Smooth muscle cell (in vitro differentiated cells): Measurements from ENCODE around the gene FABP3. TPM values are rescaled to one million over a fixed set of nuclear protein-coding genes. Genes with fewer than 3 reads are reported as not detected.

Experiments used
- DNase-seq: peaks from one replicate; lab custom pipeline; 2025; ENCODE audit not compliant: unreplicated experiment; lab: John Stamatoyannopoulos, UW
- H2AFZ ChIP-seq: fragments of 200-600 bp; sonication (generic); 2 replicates; pipeline ENCODE4 v1.6.0; 2016; ENCODE audit warnings: antibody characterized with exemption, low read depth, mild to moderate bottlenecking
- H3F3A ChIP-seq: fragments of 200-600 bp; sonication (generic); 2 replicates; pipeline ENCODE4 v1.6.0; 2017; ENCODE audit warnings: antibody characterized with exemption, low read depth
- H3K27ac ChIP-seq: fragments of 200-600 bp; sonication (generic); 2 replicates; pipeline ENCODE4 v1.5.1; 2016; ENCODE audit warnings: low read depth, mild to moderate bottlenecking
- H3K27me3 ChIP-seq: fragments of 200-600 bp; sonication (generic); 2 replicates; pipeline ENCODE4 v1.6.1; 2016; ENCODE audit warnings: low read depth, mild to moderate bottlenecking
- H3K36me3 ChIP-seq: fragments of 200-600 bp; sonication (generic); 2 replicates; pipeline ENCODE4 v1.5.1; 2016; ENCODE audit warnings: low read depth
- H3K4me1 ChIP-seq: fragments of 200-600 bp; sonication (generic); 2 replicates; pipeline ENCODE4 v1.5.1; 2016; ENCODE audit warnings: low read depth
- H3K4me2 ChIP-seq: fragments of 200-600 bp; sonication (generic); 2 replicates; pipeline ENCODE4 v1.6.0; 2016; ENCODE audit warnings: mild to moderate bottlenecking
- H3K4me3 ChIP-seq: fragments of 200-600 bp; sonication (generic); 2 replicates; pipeline ENCODE4 v1.5.1; 2016; ENCODE audit warnings: mild to moderate bottlenecking
- H3K79me2 ChIP-seq: fragments of 200-600 bp; sonication (generic); 2 replicates; pipeline ENCODE4 v1.6.0; 2016; ENCODE audit warnings: low read depth, mild to moderate bottlenecking
- H3K9ac ChIP-seq: fragments of 200-600 bp; sonication (generic); 2 replicates; pipeline ENCODE4 v1.6.0; 2016; ENCODE audit warnings: low read depth
- H3K9me3 ChIP-seq: fragments of 200-600 bp; sonication (generic); replicated peaks from 2 replicates; pipeline ENCODE4 v1.5.1; 2016; ENCODE audit warnings: low read depth
- H4K20me1 ChIP-seq: fragments of 200-600 bp; sonication (generic); 2 replicates; pipeline ENCODE4 v1.6.0; 2016; ENCODE audit warnings: low read depth
- WGBS: methylation state at CpG from one replicate; pipeline ENCODE4 v1.1.7; 2016; ENCODE audit warnings: low lambda C conversion rate; 5-methylcytosine and 5-hydroxymethylcytosine counted together
- polyA plus RNA-seq: library from polyadenylated mRNA; unstranded; fragments of >200 nt; fragmentation: Nextera tagmentation; extraction: Ambion mirVana; gene quantifications from 2 replicates; pipeline ENCODE4 v1.2.1, GENCODE V29; 2016
- total RNA-seq: library from RNA; depleted of rRNA; stranded (reverse); fragments of >200 nt; gene quantifications from 2 replicates; pipeline ENCODE4 v1.2.3, GENCODE V29; 2014
- TF ChIP-seq, protein P1 (sequence below): fragments of 200-600 bp; sonication (generic); IDR thresholded peaks from 2 replicates; pipeline ENCODE4 v1.5.1; 2017; ENCODE audit warnings: borderline replicate concordance, mild to moderate bottlenecking, antibody characterized with exemption; ENCODE audit not compliant: insufficient read depth, poor library complexity, severe bottlenecking

Gene FABP3
- 2.5 and 10.1 TPM in 2 replicates for total RNA-seq
- 6.9 and 7.4 TPM in 2 replicates for polyA plus RNA-seq

GRCh38 chr1:31373056-31373896 is at the start of gene FABP3:
TSS of gene FABP3 (minus strand) at chr1:31373076. CDS start at chr1:31373014, 62 bp downstream.
- H3K4me2 ChIP-seq: peak within 1 kb of the TSS; percentile 87
- H3F3A ChIP-seq: peaks cover 9% of the 10 kb centered on the region
- peak within 1 kb of the TSS; percentile 76 for H3K9ac ChIP-seq
- peak within 1 kb of the TSS; percentile 20 for H2AFZ ChIP-seq
- TF ChIP-seq, protein P1, sequence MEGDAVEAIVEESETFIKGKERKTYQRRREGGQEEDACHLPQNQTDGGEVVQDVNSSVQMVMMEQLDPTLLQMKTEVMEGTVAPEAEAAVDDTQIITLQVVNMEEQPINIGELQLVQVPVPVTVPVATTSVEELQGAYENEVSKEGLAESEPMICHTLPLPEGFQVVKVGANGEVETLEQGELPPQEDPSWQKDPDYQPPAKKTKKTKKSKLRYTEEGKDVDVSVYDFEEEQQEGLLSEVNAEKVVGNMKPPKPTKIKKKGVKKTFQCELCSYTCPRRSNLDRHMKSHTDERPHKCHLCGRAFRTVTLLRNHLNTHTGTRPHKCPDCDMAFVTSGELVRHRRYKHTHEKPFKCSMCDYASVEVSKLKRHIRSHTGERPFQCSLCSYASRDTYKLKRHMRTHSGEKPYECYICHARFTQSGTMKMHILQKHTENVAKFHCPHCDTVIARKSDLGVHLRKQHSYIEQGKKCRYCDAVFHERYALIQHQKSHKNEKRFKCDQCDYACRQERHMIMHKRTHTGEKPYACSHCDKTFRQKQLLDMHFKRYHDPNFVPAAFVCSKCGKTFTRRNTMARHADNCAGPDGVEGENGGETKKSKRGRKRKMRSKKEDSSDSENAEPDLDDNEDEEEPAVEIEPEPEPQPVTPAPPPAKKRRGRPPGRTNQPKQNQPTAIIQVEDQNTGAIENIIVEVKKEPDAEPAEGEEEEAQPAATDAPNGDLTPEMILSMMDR: no peak
- peaks cover 14% of the 10 kb centered on the region for H3K4me1 ChIP-seq
- H3K9me3 ChIP-seq: no peaks in the 10 kb centered on the region
- no peaks in the 10 kb centered on the region for H3K36me3 ChIP-seq
- H4K20me1 ChIP-seq: no peaks in the 10 kb centered on the region
- no peaks in the 10 kb centered on the region for H3K79me2 ChIP-seq
- H3K4me3 ChIP-seq: peak within 1 kb of the TSS; percentile 58
- H3K27me3 ChIP-seq: no peaks in the 10 kb centered on the region
- peak within 1 kb of the TSS; percentile 76 for H3K27ac ChIP-seq
- under 1% methylated on average over 40 of the region's 44 CpGs for WGBS
- peak; percentile 75 for DNase-seq

DNA sequence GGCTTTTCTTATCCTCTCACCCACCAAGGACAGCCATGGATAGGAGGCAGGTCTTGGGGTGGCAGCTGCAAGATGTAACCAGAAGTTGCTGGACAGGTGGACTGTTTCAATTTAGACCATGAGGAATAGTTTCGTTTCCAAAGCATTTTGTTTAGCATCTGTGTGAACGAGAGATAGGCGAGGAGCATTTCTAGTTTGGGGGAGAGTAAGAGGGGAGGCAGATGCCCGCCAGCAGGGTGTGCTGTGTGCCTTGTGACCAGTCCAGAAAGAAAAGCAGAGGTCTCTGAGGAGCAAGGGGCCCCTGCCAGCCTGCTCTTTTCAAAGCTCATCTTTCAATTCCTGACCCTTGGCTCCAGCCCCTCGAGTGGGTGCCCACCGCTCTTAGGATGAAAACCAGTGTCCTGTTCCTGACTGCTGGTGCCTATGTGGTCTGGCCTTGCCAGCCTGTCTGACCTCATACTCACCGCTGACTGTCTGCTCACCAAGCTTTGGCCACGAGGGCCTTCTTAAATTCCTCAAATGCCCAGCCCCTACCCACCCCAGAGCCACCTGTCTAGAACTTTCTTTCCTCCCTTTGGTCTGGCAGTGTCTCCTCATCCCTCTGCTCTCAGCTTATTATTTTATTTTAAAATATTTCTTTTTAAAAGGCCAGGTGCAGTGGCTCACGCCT is 48.6 kb upstream of the FABP3 start:
- Histone ChIP-seq H3K36me3 (no peaks in the 10 kb centered on the region), H3K79me2 (no peaks in the 10 kb centered on the region), H3K4me2 (no peak overlapping the region), H3K9ac (no peak overlapping the region), H3K4me1 (peaks cover 4% of the 10 kb centered on the region), H3K27me3 (no peaks in the 10 kb centered on the region), H2AFZ (no peak overlapping the region), H4K20me1 (peaks cover 35% of the 10 kb centered on the region), H3K27ac (peak overlapping the region; percentile 61), H3K9me3 (no peaks in the 10 kb centered on the region), H3K4me3 (no peak overlapping the region), H3F3A (peaks cover 6% of the 10 kb centered on the region)
- DNase-seq: no peak
- 59% methylated on average over 9 of the region's 9 CpGs for WGBS
- TF ChIP-seq, protein P1: peak; percentile 40

DNA sequence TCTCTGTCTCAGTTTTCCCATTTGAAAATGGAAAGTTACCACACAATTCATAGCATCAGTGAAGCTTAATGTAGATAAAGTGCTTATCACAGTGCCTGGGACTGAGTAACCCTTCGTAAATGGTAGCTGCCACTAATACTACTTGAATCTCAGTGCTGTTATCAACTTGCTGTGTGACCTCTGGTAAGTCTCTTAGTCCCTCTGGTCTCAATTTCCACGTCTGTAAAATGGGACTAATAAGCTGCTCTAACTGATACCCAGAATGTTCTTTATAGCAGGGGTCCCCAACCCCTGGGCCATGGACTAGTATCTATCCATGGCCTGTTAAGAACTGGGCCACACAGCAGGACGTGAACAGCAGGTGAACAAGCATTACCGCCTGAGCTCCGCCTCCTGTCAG is 47.8 kb upstream of the FABP3 start:
- Histone ChIP-seq H3K79me2 (no peaks in the 10 kb centered on the region), H3K4me2 (no peak overlapping the region), H3F3A (peaks cover 6% of the 10 kb centered on the region), H3K36me3 (no peaks in the 10 kb centered on the region), H3K4me1 (peaks cover 4% of the 10 kb centered on the region), H3K4me3 (no peak overlapping the region), H4K20me1 (peaks cover 42% of the 10 kb centered on the region), H3K27ac (no peak overlapping the region), H3K9ac (no peak overlapping the region), H3K27me3 (no peaks in the 10 kb centered on the region), H2AFZ (no peak overlapping the region), H3K9me3 (no peaks in the 10 kb centered on the region)
- no peak for DNase-seq
- TF ChIP-seq, protein P1: no peak
- 84% methylated on average over 5 of the region's 5 CpGs for WGBS
